Neural cell (in vitro differentiated cells): Measurements from ENCODE around the gene SGTA. TPM values are rescaled to one million over a fixed set of nuclear protein-coding genes. Genes with fewer than 3 reads are reported as not detected.

Source experiments
- H2AFZ ChIP-seq: fragments of 200-600, 300-800 bp; sonication (generic), shearing (Covaris generic); 2 replicates; pipeline ENCODE4 v1.6.0; 2014; ENCODE audit warnings: low read depth, mild to moderate bottlenecking, antibody characterized with exemption, low read length, moderate library complexity
- H3F3A ChIP-seq: fragments of 200-600 bp; shearing (Covaris generic); 2 replicates; pipeline ENCODE4 v1.6.1; 2016; ENCODE audit warnings: mild to moderate bottlenecking, moderate library complexity, mixed read lengths, antibody characterized with exemption, low read length; ENCODE audit not compliant: insufficient read depth, poor library complexity, severe bottlenecking
- H3K27ac ChIP-seq: fragments of 200-600, 300-800 bp; sonication (generic), shearing (Covaris generic); 2 replicates; pipeline ENCODE4 v1.5.1; 2014; ENCODE audit warnings: mild to moderate bottlenecking, low read length, moderate library complexity
- H3K27me3 ChIP-seq: fragments of 300-800, 200-600 bp; sonication (generic), shearing (Covaris generic); 2 replicates; pipeline ENCODE4 v1.6.0; 2014; ENCODE audit warnings: mild to moderate bottlenecking, low read depth, low read length, moderate library complexity; ENCODE audit not compliant: insufficient read depth
- H3K36me3 ChIP-seq: fragments of 300-800, 200-600 bp; sonication (generic), shearing (Covaris generic); 2 replicates; pipeline ENCODE4 v1.5.1; 2014; ENCODE audit warnings: mild to moderate bottlenecking, antibody characterized with exemption, low read length, moderate library complexity; ENCODE audit not compliant: insufficient read depth
- H3K4me2 ChIP-seq: fragments of 300-800, 200-600 bp; sonication (generic), shearing (Covaris generic); 2 replicates; pipeline ENCODE4 v1.6.0; 2014; ENCODE audit warnings: mild to moderate bottlenecking, low read length
- H3K4me3 ChIP-seq: fragments of 300-800, 200-600 bp; sonication (generic), shearing (Covaris generic); 2 replicates; pipeline ENCODE4 v1.5.1; 2014; ENCODE audit warnings: mild to moderate bottlenecking, low read length, moderate library complexity
- H3K79me2 ChIP-seq: fragments of 200-600 bp; shearing (Covaris generic); replicated peaks from 2 replicates; pipeline ENCODE4 v1.6.0; 2014; ENCODE audit warnings: mild to moderate bottlenecking, low read length, moderate library complexity; ENCODE audit not compliant: insufficient read depth
- H3K9ac ChIP-seq: fragments of 300-800, 200-600 bp; sonication (generic), shearing (Covaris generic); 2 replicates; pipeline ENCODE4 v1.6.1; 2016; ENCODE audit warnings: mild to moderate bottlenecking, low read length, mixed read lengths
- H3K9me2 ChIP-seq: fragments of 200-600 bp; shearing (Covaris generic); 2 replicates; pipeline ENCODE4 v1.6.1; 2016; ENCODE audit warnings: mild to moderate bottlenecking, low read length, mixed read lengths; ENCODE audit not compliant: insufficient read depth
- H3K9me3 ChIP-seq: fragments of 200-600, 300-800 bp; sonication (generic), shearing (Covaris generic); 2 replicates; pipeline ENCODE4 v1.6.1; 2016; ENCODE audit warnings: mild to moderate bottlenecking, mixed run types, low read length, moderate library complexity, mixed read lengths
- H4K20me1 ChIP-seq: fragments of 200-600 bp; shearing (Covaris generic); 2 replicates; pipeline ENCODE4 v1.6.1; 2016; ENCODE audit warnings: mild to moderate bottlenecking, mixed run types; ENCODE audit not compliant: insufficient read depth
- CTCF ChIP-seq: fragments of 450-650 bp; IDR thresholded peaks from 2 replicates; pipeline ENCODE4 v1.5.1; 2014; ENCODE audit warnings: antibody characterized with exemption, mild to moderate bottlenecking, moderate library complexity; ENCODE audit not compliant: poor library complexity, severe bottlenecking
- EP300 ChIP-seq: fragments of 450-650 bp; conservative IDR thresholded peaks from 2 replicates; pipeline ENCODE4 v1.6.1; 2014; ENCODE audit warnings: antibody characterized with exemption, mild to moderate bottlenecking, moderate library complexity; ENCODE audit not compliant: poor library complexity, severe bottlenecking
- MXI1 ChIP-seq: fragments of 450-650 bp; conservative IDR thresholded peaks from 2 replicates; pipeline ENCODE4 v1.6.1; 2014; ENCODE audit warnings: antibody characterized with exemption, mild to moderate bottlenecking; ENCODE audit not compliant: poor library complexity, severe bottlenecking
- POLR2AphosphoS5 ChIP-seq: IDR thresholded peaks from 2 replicates; pipeline ENCODE4 v1.6.1; 2012
- RAD21 ChIP-seq: fragments of 450-650 bp; conservative IDR thresholded peaks from 2 replicates; pipeline ENCODE4 v1.6.1; 2014; ENCODE audit warnings: antibody characterized with exemption, mild to moderate bottlenecking, moderate library complexity
- REST ChIP-seq: IDR thresholded peaks from 2 replicates; pipeline ENCODE4 v1.6.1; 2012; ENCODE audit warnings: borderline replicate concordance
- SMC3 ChIP-seq: fragments of 450-650 bp; conservative IDR thresholded peaks from 2 replicates; pipeline ENCODE4 v1.6.1; 2014; ENCODE audit warnings: antibody characterized with exemption, mild to moderate bottlenecking, moderate library complexity; ENCODE audit not compliant: poor library complexity
- TAF1 ChIP-seq: IDR thresholded peaks from 2 replicates; pipeline ENCODE4 v1.6.1; 2012; ENCODE audit warnings: low read depth
- polyA plus RNA-seq: library from polyadenylated mRNA; depleted of rRNA; stranded (reverse); fragments of >200 nt; gene quantifications from 2 replicates; pipeline ENCODE4 v1.2.3, GENCODE V29; 2014

The SGTA gene
- polyA plus RNA-seq, 1 donor from 2014 or later, result 80.6 TPM

GRCh38 chr19:2787115-2787514, 4.0 kb upstream of the SGTA start:
- Histone ChIP-seq H3K9me3 (no peaks in the 10 kb centered on the region), H2AFZ (no peak overlapping the region), H3K27me3 (no peaks in the 10 kb centered on the region), H3K9me2 (no peaks in the 10 kb centered on the region), H3K9ac (no peak overlapping the region), H3K27ac (no peak overlapping the region), H3K36me3 (no peaks in the 10 kb centered on the region), H3F3A (peaks cover 9% of the 10 kb centered on the region), H4K20me1 (no peaks in the 10 kb centered on the region), H3K79me2 (peaks cover 33% of the 10 kb centered on the region), H3K4me3 (no peak overlapping the region), H3K4me2 (no peak overlapping the region)
- no peak for TF ChIP-seq POLR2AphosphoS5
- TF ChIP-seq REST, result no peak
- TF ChIP-seq CTCF, result no peak
- no peak for TF ChIP-seq RAD21
- TF ChIP-seq MXI1, result no peak
- no peak for TF ChIP-seq SMC3

- Histone ChIP-seq H3K9ac (peak within 1 kb of the TSS; percentile 85), H3K36me3 (no peaks in the 10 kb centered on the region), H3K79me2 (peaks cover 50% of the 10 kb centered on the region), H3K9me3 (no peaks in the 10 kb centered on the region), H2AFZ (peak within 1 kb of the TSS; percentile 40), H3K9me2 (no peaks in the 10 kb centered on the region), H3K27me3 (no peaks in the 10 kb centered on the region), H4K20me1 (no peaks in the 10 kb centered on the region), H3F3A (peaks cover 9% of the 10 kb centered on the region), H3K4me3 (peak within 1 kb of the TSS; percentile 98), H3K27ac (peak within 1 kb of the TSS; percentile 81), H3K4me2 (peak within 1 kb of the TSS; percentile 84)
- TF ChIP-seq EP300 (peak; percentile 34), CTCF (no peak), TAF1 (peak; percentile 64), REST (no peak), POLR2AphosphoS5 (peak; percentile 85), MXI1 (peak; percentile 91), RAD21 (no peak), SMC3 (no peak)
These were observed 2.3 kb upstream of the SGTA start, which contains the start of gene THOP1 for GRCh38 chr19:2785244-2785997. Gene THOP1, plus strand, starts transcription at chr19:2785503. Its CDS starts 160 bp downstream, at chr19:2785663.
